T-helper 1 cell treated with Interleukin-12 subunit alpha and Interleukin-12 subunit beta and Interleukin-4 antibody, amounts not matched to agents 30 μg/mL and 1 μg/mL, for 36 hours (primary cell): ENCODE results near the gene UTRN.

ENCODE experiments used
- H3K27ac Mint-ChIP-seq: one replicate; pipeline ENCODE4 v1.8.0; 2021; ENCODE audit warnings: mild to moderate bottlenecking, mixed read lengths
- H3K27me3 Mint-ChIP-seq: one replicate; pipeline ENCODE4 v1.8.0; 2021; ENCODE audit warnings: low read depth, mixed read lengths
- H3K36me3 Mint-ChIP-seq: one replicate; pipeline ENCODE4 v1.8.0; 2021; ENCODE audit warnings: low read depth, mixed read lengths
- H3K4me1 Mint-ChIP-seq: one replicate; pipeline ENCODE4 v1.8.0; 2021; ENCODE audit warnings: low read depth, mixed read lengths
- H3K4me3 Mint-ChIP-seq: one replicate; pipeline ENCODE4 v1.8.0; 2021; ENCODE audit warnings: mild to moderate bottlenecking, moderate library complexity, mixed read lengths
- H3K9me3 Mint-ChIP-seq: one replicate; pipeline ENCODE4 v1.8.0; 2021; ENCODE audit warnings: mixed read lengths

Gene UTRN

GRCh38 chr6:144295211-144295610 lies 10.1 kb downstream of the UTRN start:
- Mint-ChIP-seq H3K36me3 (peaks cover 25% of the 10 kb centered on the region), H3K27ac (no peak overlapping the region), H3K4me1 (peaks cover 15% of the 10 kb centered on the region), H3K4me3 (no peak overlapping the region), H3K27me3 (peaks cover 7% of the 10 kb centered on the region), H3K9me3 (peaks cover 23% of the 10 kb centered on the region)

- Mint-ChIP-seq H3K4me1 (peaks cover 10% of the 10 kb centered on the region), H3K36me3 (peaks cover 25% of the 10 kb centered on the region), H3K4me3 (no peak overlapping the region), H3K27me3 (peaks cover 2% of the 10 kb centered on the region), H3K27ac (no peak overlapping the region), H3K9me3 (peaks cover 23% of the 10 kb centered on the region)
Observed at GRCh38 chr6:144295981-144296767, 11.0 kb downstream of the UTRN start.

- no peak overlapping the region for H3K27ac Mint-ChIP-seq
- no peak overlapping the region for H3K4me3 Mint-ChIP-seq
- no peaks in the 10 kb centered on the region for H3K27me3 Mint-ChIP-seq
- peaks cover 23% of the 10 kb centered on the region for H3K9me3 Mint-ChIP-seq
- H3K36me3 Mint-ChIP-seq: peaks cover 25% of the 10 kb centered on the region
- peaks cover 8% of the 10 kb centered on the region for H3K4me1 Mint-ChIP-seq
Observed at GRCh38 chr6:144296973-144297372, 11.8 kb downstream of the UTRN start.

GRCh38 chr6:144297511-144298100 lies 12.5 kb downstream of the UTRN start:
- Mint-ChIP-seq H3K27ac (no peak overlapping the region), H3K4me1 (peaks cover 10% of the 10 kb centered on the region), H3K4me3 (no peak overlapping the region), H3K36me3 (peaks cover 22% of the 10 kb centered on the region), H3K27me3 (peaks cover 2% of the 10 kb centered on the region), H3K9me3 (peaks cover 23% of the 10 kb centered on the region)

- peaks cover 22% of the 10 kb centered on the region for H3K36me3 Mint-ChIP-seq
- peaks cover 23% of the 10 kb centered on the region for H3K9me3 Mint-ChIP-seq
- H3K27ac Mint-ChIP-seq: no peak overlapping the region
- peaks cover 6% of the 10 kb centered on the region for H3K27me3 Mint-ChIP-seq
- H3K4me3 Mint-ChIP-seq: no peak overlapping the region
- peaks cover 15% of the 10 kb centered on the region for H3K4me1 Mint-ChIP-seq
Observed at GRCh38 chr6:144298194-144298593, 13.1 kb downstream of the UTRN start.

GRCh38 chr6:144298916-144299315 lies 13.8 kb downstream of the UTRN start:
- no peak overlapping the region for H3K27ac Mint-ChIP-seq
- H3K4me3 Mint-ChIP-seq: no peak overlapping the region
- H3K36me3 Mint-ChIP-seq: peaks cover 22% of the 10 kb centered on the region
- peaks cover 15% of the 10 kb centered on the region for H3K4me1 Mint-ChIP-seq
- peaks cover 23% of the 10 kb centered on the region for H3K9me3 Mint-ChIP-seq
- peaks cover 6% of the 10 kb centered on the region for H3K27me3 Mint-ChIP-seq

GRCh38 chr6:144302701-144303372 lies 17.7 kb downstream of the UTRN start:
- Mint-ChIP-seq H3K4me1 (peaks cover 29% of the 10 kb centered on the region), H3K27ac (no peak overlapping the region), H3K4me3 (no peak overlapping the region), H3K36me3 (peaks cover 14% of the 10 kb centered on the region), H3K9me3 (peaks cover 5% of the 10 kb centered on the region), H3K27me3 (peaks cover 10% of the 10 kb centered on the region)

- no peaks in the 10 kb centered on the region for H3K9me3 Mint-ChIP-seq
- H3K27me3 Mint-ChIP-seq: peaks cover 10% of the 10 kb centered on the region
- no peak overlapping the region for H3K27ac Mint-ChIP-seq
- H3K4me1 Mint-ChIP-seq: peaks cover 27% of the 10 kb centered on the region
- H3K36me3 Mint-ChIP-seq: peaks cover 22% of the 10 kb centered on the region
- H3K4me3 Mint-ChIP-seq: no peak overlapping the region
Observed at GRCh38 chr6:144304223-144304848, 19.2 kb downstream of the UTRN start.

- Mint-ChIP-seq H3K27me3 (peaks cover 10% of the 10 kb centered on the region), H3K9me3 (no peaks in the 10 kb centered on the region), H3K4me1 (peaks cover 34% of the 10 kb centered on the region), H3K4me3 (no peak overlapping the region), H3K27ac (peak overlapping the region; percentile 88), H3K36me3 (peaks cover 28% of the 10 kb centered on the region)
Observed at GRCh38 chr6:144305567-144305966, 20.4 kb downstream of the UTRN start.

GRCh38 chr6:144305985-144306384 lies 20.9 kb downstream of the UTRN start:
- Mint-ChIP-seq H3K4me1 (peaks cover 38% of the 10 kb centered on the region), H3K4me3 (peak overlapping the region; percentile 72), H3K27ac (peak overlapping the region; percentile 88), H3K9me3 (no peaks in the 10 kb centered on the region), H3K36me3 (peaks cover 28% of the 10 kb centered on the region), H3K27me3 (peaks cover 12% of the 10 kb centered on the region)

GRCh38 chr6:144307880-144308279 lies 22.7 kb downstream of the UTRN start:
- H3K27ac Mint-ChIP-seq: no peak overlapping the region
- peaks cover 39% of the 10 kb centered on the region for H3K4me1 Mint-ChIP-seq
- H3K9me3 Mint-ChIP-seq: no peaks in the 10 kb centered on the region
- peaks cover 13% of the 10 kb centered on the region for H3K27me3 Mint-ChIP-seq
- H3K4me3 Mint-ChIP-seq: no peak overlapping the region
- H3K36me3 Mint-ChIP-seq: peaks cover 26% of the 10 kb centered on the region

GRCh38 chr6:144310765-144311164 lies 25.6 kb downstream of the UTRN start:
- peaks cover 30% of the 10 kb centered on the region for H3K4me1 Mint-ChIP-seq
- peaks cover 23% of the 10 kb centered on the region for H3K36me3 Mint-ChIP-seq
- H3K27me3 Mint-ChIP-seq: peaks cover 10% of the 10 kb centered on the region
- H3K9me3 Mint-ChIP-seq: no peaks in the 10 kb centered on the region
- peak overlapping the region; percentile 22 for H3K27ac Mint-ChIP-seq
- H3K4me3 Mint-ChIP-seq: peak overlapping the region; percentile 9

GRCh38 chr6:144311361-144311760 lies 26.2 kb downstream of the UTRN start:
- peaks cover 24% of the 10 kb centered on the region for H3K4me1 Mint-ChIP-seq
- H3K27ac Mint-ChIP-seq: no peak overlapping the region
- H3K9me3 Mint-ChIP-seq: no peaks in the 10 kb centered on the region
- H3K36me3 Mint-ChIP-seq: peaks cover 20% of the 10 kb centered on the region
- no peak overlapping the region for H3K4me3 Mint-ChIP-seq
- H3K27me3 Mint-ChIP-seq: peaks cover 10% of the 10 kb centered on the region

- no peak overlapping the region for H3K4me3 Mint-ChIP-seq
- H3K36me3 Mint-ChIP-seq: peaks cover 9% of the 10 kb centered on the region
- peaks cover 10% of the 10 kb centered on the region for H3K27me3 Mint-ChIP-seq
- peaks cover 25% of the 10 kb centered on the region for H3K4me1 Mint-ChIP-seq
- H3K9me3 Mint-ChIP-seq: no peaks in the 10 kb centered on the region
- no peak overlapping the region for H3K27ac Mint-ChIP-seq
Observed at GRCh38 chr6:144314003-144314485, 28.9 kb downstream of the UTRN start.
